Kidney (tissue), 14 donors: ENCODE results near the gene BZW2. TPM values are rescaled to one million over a fixed set of nuclear protein-coding genes. Genes with fewer than 3 reads are reported as not detected.

ENCODE experiments used
- DNase-seq, 5 donors: peaks; one replicate each; pipeline ENCODE4 v3.0.0-alpha.2; 2013 to 2020
- FAIRE-seq: peaks from 2 replicates; lab custom pipeline; 2012; peaks lifted over from hg19 to GRCh38; lab: Jason Lieb, UNC
- H3K27ac ChIP-seq, 2 donors: one replicate each; pipeline ENCODE4 v1.7.0; 2013; ENCODE audit warnings: low read depth in 2 of 2, low read length in 2 of 2, inconsistent platforms in 1 of 2
- H3K27me3 ChIP-seq: one replicate; pipeline ENCODE4 v1.7.1; 2013; ENCODE audit warnings: low read length, inconsistent platforms; ENCODE audit not compliant: control insufficient read depth, insufficient read depth
- H3K36me3 ChIP-seq, 3 donors: one replicate each; pipeline versions ENCODE4 v1.7.0 to v1.7.1; 2013; ENCODE audit warnings: low read length in 3 of 3, control low read depth in 1 of 3, inconsistent platforms in 1 of 3; ENCODE audit not compliant: insufficient read depth in 3 of 3, control insufficient read depth in 2 of 3
- H3K4me1 ChIP-seq, 3 donors: one replicate each; pipeline versions ENCODE4 v1.7.0 to v1.7.1; 2013; ENCODE audit warnings: low read length in 3 of 3, inconsistent platforms in 1 of 3, low read depth in 1 of 3; ENCODE audit not compliant: control insufficient read depth in 2 of 3, insufficient read depth in 2 of 3
- H3K4me3 ChIP-seq, 3 donors: one replicate each; pipeline versions ENCODE4 v1.7.0 to v1.8.1; 2013; ENCODE audit warnings: low read length in 3 of 3, control low read depth in 1 of 3, inconsistent platforms in 1 of 3
- H3K9ac ChIP-seq, 3 donors: one replicate each; pipeline versions ENCODE4 v1.7.0 to v1.7.1; 2013; ENCODE audit warnings: low read length in 3 of 3, control low read depth in 1 of 3, inconsistent platforms in 1 of 3
- H3K9me3 ChIP-seq, 3 donors: one replicate each; pipeline versions ENCODE4 v1.7.0 to v1.7.1; 2013; ENCODE audit warnings: low read length in 3 of 3, control low read depth in 1 of 3, inconsistent platforms in 1 of 3; ENCODE audit not compliant: control insufficient read depth in 2 of 3, insufficient read depth in 1 of 3
- CTCF ChIP-seq: IDR thresholded peaks from 3 replicates; pipeline ENCODE4 v1.5.1; 2012; ENCODE audit warnings: mild to moderate bottlenecking, moderate library complexity, borderline replicate concordance; ENCODE audit not compliant: insufficient read depth; ENCODE audit errors: extremely low read depth
- intact Hi-C: fragments of 100-400 bp; cut with DNase I; formaldehyde crosslinking; loops from one replicate; pipeline ENCODE4 v1.11.1; 2022
- polyA plus RNA-seq: library from polyadenylated mRNA; stranded (reverse); fragments of 350-450 nt; fragmentation: Illumina TruSeq; extraction: RNeasy Lipid Tissue Mini Kit (QIAGEN cat#74804); gene quantifications from one replicate; pipeline ENCODE4 v1.2.3, GENCODE V29; 2014; ENCODE audit warnings: low read depth, low replicate concordance; ENCODE audit not compliant: insufficient read depth
- total RNA-seq: library from RNA; stranded (reverse); fragmentation: NEBNext Ultra II Directional; extraction: Animal tissue kit (Norgen Biotek cat#: 25700); gene quantifications from one replicate; pipeline ENCODE4 v1.2.1, GENCODE V29; 2021
- donor health status: control.
- donor health status: control.
- donor health status: control.
- donor health status: control.
- donor health status: control.
- donor health status: DM: yes; HTN: yes; CAD: no.
- donor health status: Normal renal cell carcinoma (clear cell type).

The BZW2 gene
- total and polyA plus RNA-seq, 2 donors from 2014 or later: 24.8 to 49.1 TPM

GRCh38 chr7:16668978-16669377, 23.0 kb downstream of the BZW2 start:
- H3K9ac ChIP-seq: no peak overlapping the region
- H3K9me3 ChIP-seq: no peaks in the 10 kb centered on the region
- no peak overlapping the region for H3K4me3 ChIP-seq
- H3K4me1 ChIP-seq: no peaks in the 10 kb centered on the region
- FAIRE-seq (no peak), DNase-seq (no peak)
- no peaks in the 10 kb centered on the region for H3K27me3 ChIP-seq
- no peak overlapping the region for H3K27ac ChIP-seq
- TF ChIP-seq CTCF: no peak
- H3K36me3 ChIP-seq: no peaks in the 10 kb centered on the region
- intact Hi-C loops: no loop called here

- Histone ChIP-seq H3K4me1 (no peaks in the 10 kb centered on the region), H3K27me3 (no peaks in the 10 kb centered on the region), H3K4me3 (no peak overlapping the region), H3K9me3 (no peaks in the 10 kb centered on the region), H3K27ac (no peak overlapping the region), H3K9ac (no peak overlapping the region), H3K36me3 (no peaks in the 10 kb centered on the region)
- DNase-seq: no peak
- intact Hi-C loops: no loop called here
- TF ChIP-seq CTCF: no peak
- no peak for FAIRE-seq
Observed at GRCh38 chr7:16669581-16669980, 23.6 kb downstream of the BZW2 start.

GRCh38 chr7:16670021-16670420, 24.0 kb downstream of the BZW2 start:
- Histone ChIP-seq H3K4me3 (no peak overlapping the region), H3K27me3 (no peaks in the 10 kb centered on the region), H3K36me3 (no peaks in the 10 kb centered on the region), H3K9me3 (no peaks in the 10 kb centered on the region), H3K27ac (no peak overlapping the region), H3K4me1 (no peaks in the 10 kb centered on the region), H3K9ac (no peak overlapping the region)
- intact Hi-C loops: no loop called here
- no peak for TF ChIP-seq CTCF
- FAIRE-seq: no peak
- no peak for DNase-seq

GRCh38 chr7:16670731-16671344, 24.9 kb downstream of the BZW2 start:
- Histone ChIP-seq H3K9ac (no peak overlapping the region), H3K9me3 (no peaks in the 10 kb centered on the region), H3K27ac (no peak overlapping the region), H3K27me3 (no peaks in the 10 kb centered on the region), H3K4me1 (no peaks in the 10 kb centered on the region), H3K4me3 (no peak overlapping the region), H3K36me3 (peaks cover 0 to 4% (median 2%) of the 10 kb centered on the region in 3 donors)
- intact Hi-C loops: no loop called here
- TF ChIP-seq CTCF: no peak
- FAIRE-seq (no peak), DNase-seq (no peak)
